Mammary epithelial cell (primary cell): ENCODE results near the gene OR10H1.
A peak's percentile ranks its signal among the peaks of the same experiment; 100 is the strongest.

Source experiments
- CTCF ChIP-seq, 2 donors: IDR thresholded peaks in 1 of 2; conservative IDR thresholded peaks in 1 of 2; 2 replicates each; pipeline ENCODE4 v1.5.1; 2011 to 2012; ENCODE audit warnings: inconsistent platforms in 2 of 2, low read length in 2 of 2, mild to moderate bottlenecking in 2 of 2, control low read depth in 1 of 2, low read depth in 1 of 2; ENCODE audit not compliant: insufficient read depth in 1 of 2; ENCODE audit errors: extremely low read depth in 1 of 2
- EZH2 ChIP-seq: IDR thresholded peaks from 2 replicates; pipeline ENCODE4 v1.6.1; 2012; ENCODE audit warnings: low read length, inconsistent platforms, borderline replicate concordance

- TF ChIP-seq CTCF (conservative IDR thresholded peaks at IDR 0.05 in 1 of 2, IDR thresholded peaks at IDR 0.05 in 1 of 2; ENCODE audit: extremely low read depth in 1 of 2, insufficient read depth in 1 of 2, low read depth in 1 of 2, low read length in 2 of 2) (peak in 1 of 2 donors; percentile 62), EZH2 (no peak)
These were observed 5.1 kb downstream of the OR10H1 start for GRCh38 chr19:15810335-15810734.
